Liver (tissue), 9 donors: ENCODE measurements around the gene GPATCH2L. TPM values are rescaled to one million over a fixed set of nuclear protein-coding genes. Genes with fewer than 3 reads are reported as not detected.

Source experiments
- DNase-seq: peaks from one replicate; pipeline ENCODE4 v3.0.0-alpha.2; 2017; ENCODE audit warnings: low spot score
- H3K27ac ChIP-seq, 2 donors: one replicate each; pipeline ENCODE4 v1.7.0; 2013; ENCODE audit warnings: inconsistent platforms in 2 of 2, low read length in 2 of 2, control low read depth in 1 of 2, low read depth in 1 of 2, mild to moderate bottlenecking in 1 of 2
- H3K27me3 ChIP-seq, 4 donors: one replicate each; pipeline versions ENCODE4 v1.6.1 to v1.7.0; 2013; ENCODE audit warnings: low read length in 3 of 4, inconsistent platforms in 1 of 4, mild to moderate bottlenecking in 1 of 4, moderate library complexity in 1 of 4; ENCODE audit not compliant: control insufficient read depth in 4 of 4, insufficient read depth in 4 of 4
- H3K36me3 ChIP-seq, 4 donors: one replicate each; pipeline versions ENCODE4 v1.6.1 to v1.7.0; 2013; ENCODE audit warnings: low read length in 3 of 4, mild to moderate bottlenecking in 3 of 4, low read depth in 1 of 4, moderate library complexity in 1 of 4; ENCODE audit not compliant: control insufficient read depth in 4 of 4, insufficient read depth in 3 of 4
- H3K4me1 ChIP-seq, 4 donors: one replicate each; pipeline versions ENCODE4 v1.6.1 to v1.7.0; 2013; ENCODE audit warnings: low read length in 3 of 4, mild to moderate bottlenecking in 3 of 4, moderate library complexity in 1 of 4; ENCODE audit not compliant: control insufficient read depth in 4 of 4, insufficient read depth in 4 of 4
- H3K4me3 ChIP-seq, 3 donors: one replicate each; pipeline versions ENCODE4 v1.6.1 to v1.7.0; 2013; ENCODE audit warnings: low read length in 3 of 3, control low read depth in 1 of 3, low read depth in 1 of 3, mild to moderate bottlenecking in 1 of 3
- H3K9ac ChIP-seq, 2 donors: one replicate each; pipeline ENCODE4 v1.7.0; 2013; ENCODE audit warnings: low read length in 2 of 2, mild to moderate bottlenecking in 2 of 2, moderate library complexity in 2 of 2, control low read depth in 1 of 2, low read depth in 1 of 2
- H3K9me3 ChIP-seq, 4 donors: one replicate each; pipeline versions ENCODE4 v1.6.1 to v1.7.0; 2013; ENCODE audit warnings: low read length in 3 of 4; ENCODE audit not compliant: control insufficient read depth in 4 of 4
- EGR1 ChIP-seq, 2 donors: IDR thresholded peaks; 2 replicates each; pipeline ENCODE4 v1.6.1; 2016 to 2018; ENCODE audit warnings: antibody characterized with exemption in 2 of 2, low read depth in 2 of 2
- FOXA1 ChIP-seq: IDR thresholded peaks from 2 replicates; pipeline ENCODE4 v1.6.1; 2016; ENCODE audit warnings: antibody characterized with exemption
- FOXA2 ChIP-seq: IDR thresholded peaks from 2 replicates; pipeline ENCODE4 v1.6.1; 2016; ENCODE audit warnings: antibody characterized with exemption
- GABPA ChIP-seq, 2 donors: IDR thresholded peaks in 1 of 2; conservative IDR thresholded peaks in 1 of 2; 2 replicates each; pipeline ENCODE4 v1.6.1; 2016; ENCODE audit warnings: antibody characterized with exemption in 2 of 2, mild to moderate bottlenecking in 1 of 2, moderate library complexity in 1 of 2
- HNF4A ChIP-seq, 2 donors: conservative IDR thresholded peaks; 2 replicates each; pipeline ENCODE4 v1.6.1; 2016; ENCODE audit warnings: antibody characterized with exemption in 2 of 2, mild to moderate bottlenecking in 2 of 2
- HNF4G ChIP-seq: IDR thresholded peaks from 2 replicates; pipeline ENCODE4 v1.6.1; 2016; ENCODE audit warnings: antibody characterized with exemption
- JUND ChIP-seq, 2 donors: IDR thresholded peaks; 2 replicates each; pipeline ENCODE4 v1.6.1; 2016; ENCODE audit warnings: antibody characterized with exemption in 2 of 2
- NR2F2 ChIP-seq: IDR thresholded peaks from 2 replicates; pipeline ENCODE4 v1.6.1; 2016; ENCODE audit warnings: antibody characterized with exemption
- RAD21 ChIP-seq, 2 donors: IDR thresholded peaks; 2 replicates each; pipeline ENCODE4 v1.6.1; 2016; ENCODE audit warnings: antibody characterized with exemption in 2 of 2, mild to moderate bottlenecking in 2 of 2
- RXRA ChIP-seq, 2 donors: IDR thresholded peaks; 2 replicates each; pipeline ENCODE4 v1.6.1; 2017 to 2018; ENCODE audit warnings: antibody characterized with exemption in 2 of 2, mild to moderate bottlenecking in 1 of 2
- SP1 ChIP-seq: IDR thresholded peaks from 2 replicates; pipeline ENCODE4 v1.6.1; 2018; ENCODE audit warnings: antibody characterized with exemption, mild to moderate bottlenecking
- TAF1 ChIP-seq: conservative IDR thresholded peaks from 2 replicates; pipeline ENCODE4 v1.6.1; 2016; ENCODE audit warnings: antibody characterized with exemption, mild to moderate bottlenecking
- YY1 ChIP-seq: IDR thresholded peaks from 2 replicates; pipeline ENCODE4 v1.6.1; 2016; ENCODE audit warnings: antibody characterized with exemption, mild to moderate bottlenecking
- ZBTB33 ChIP-seq: IDR thresholded peaks from 2 replicates; pipeline ENCODE4 v1.6.1; 2016; ENCODE audit warnings: antibody characterized with exemption
- WGBS: extraction: QIAGEN DNeasy Blood & Tissue Kit; methylation state at CpG from one replicate; pipeline ENCODE4 v1.1.7; 2013; 5-methylcytosine and 5-hydroxymethylcytosine counted together
- polyA plus RNA-seq, 2 donors: library from polyadenylated mRNA; stranded (reverse) in 1 of 2; unstranded in 1 of 2; fragments of 200-250 nt in 1 of 2; fragments of >200 nt in 1 of 2; fragmentation: Nextera tagmentation in 1 of 2; extraction: Ambion mirVana in 1 of 2; gene quantifications; one replicate each; pipeline versions ENCODE4 v1.2.1 to v1.2.3, GENCODE V29; 2013 to 2015
- total RNA-seq, 2 donors: library from RNA; depleted of rRNA; stranded (reverse); fragments of >200 nt; gene quantifications; one replicate each; pipeline ENCODE4 v1.2.3, GENCODE V29; 2014
- TF ChIP-seq, protein P1 (sequence below): IDR thresholded peaks from 2 replicates; pipeline ENCODE4 v1.6.1; 2016; ENCODE audit warnings: antibody characterized with exemption, mild to moderate bottlenecking
- TF ChIP-seq, protein P2 (sequence below): IDR thresholded peaks from 2 replicates; pipeline ENCODE4 v1.6.1; 2016; ENCODE audit warnings: antibody characterized with exemption
- TF ChIP-seq, protein P3 (sequence below): fragments of 150-350 bp; IDR thresholded peaks from 2 replicates; pipeline ENCODE4 v1.5.1; 2017; ENCODE audit warnings: improper control_type of control experiment, low read depth, low read length; ENCODE audit not compliant: missing input control
- TF ChIP-seq, protein P4 (sequence below): IDR thresholded peaks from 2 replicates; pipeline ENCODE4 v1.6.1; 2016; ENCODE audit warnings: antibody characterized with exemption
- donor health status: healthy.
- donor health status: healthy.
- donor health status: healthy.
- donor health status: healthy.
- donor health status: healthy.

The GPATCH2L gene
- total and polyA plus RNA-seq, 4 donors = 4.5 to 39.5 (median 15.8) TPM

DNA sequence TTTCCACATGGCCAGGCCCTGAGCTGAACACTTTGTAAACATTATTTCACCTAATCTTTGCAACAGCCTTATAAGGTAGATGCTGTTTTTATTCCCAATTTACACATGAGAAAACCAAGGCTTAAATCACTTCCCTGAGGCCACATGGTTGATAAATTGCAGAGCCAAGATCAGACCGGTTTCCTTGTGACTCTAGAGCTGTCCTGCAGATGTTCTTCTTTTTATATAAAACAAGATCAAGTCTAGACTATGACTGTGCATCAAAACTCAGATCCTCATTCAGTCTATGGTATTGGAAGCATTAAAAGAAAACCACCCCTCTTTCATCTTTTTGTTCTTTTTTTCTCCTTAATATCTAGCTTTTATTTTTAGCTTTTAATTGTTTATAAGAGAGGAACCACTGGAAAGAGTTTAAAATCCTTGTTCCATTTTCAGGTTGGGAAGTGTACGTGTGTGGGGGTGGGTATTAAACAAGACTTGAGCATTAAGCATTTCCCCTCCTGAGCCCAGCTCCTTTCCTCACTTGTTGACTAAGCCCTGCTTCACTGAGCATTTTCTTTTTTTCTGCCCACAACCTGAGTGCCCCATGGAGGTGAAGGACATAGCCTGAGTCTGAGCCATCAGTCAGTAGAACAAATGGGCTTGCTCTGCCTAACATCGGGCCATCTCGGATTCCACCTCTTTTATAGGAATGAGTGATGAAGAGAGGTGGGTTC is 45.4 kb downstream of the GPATCH2L start (continued):
- TF ChIP-seq, protein P1, sequence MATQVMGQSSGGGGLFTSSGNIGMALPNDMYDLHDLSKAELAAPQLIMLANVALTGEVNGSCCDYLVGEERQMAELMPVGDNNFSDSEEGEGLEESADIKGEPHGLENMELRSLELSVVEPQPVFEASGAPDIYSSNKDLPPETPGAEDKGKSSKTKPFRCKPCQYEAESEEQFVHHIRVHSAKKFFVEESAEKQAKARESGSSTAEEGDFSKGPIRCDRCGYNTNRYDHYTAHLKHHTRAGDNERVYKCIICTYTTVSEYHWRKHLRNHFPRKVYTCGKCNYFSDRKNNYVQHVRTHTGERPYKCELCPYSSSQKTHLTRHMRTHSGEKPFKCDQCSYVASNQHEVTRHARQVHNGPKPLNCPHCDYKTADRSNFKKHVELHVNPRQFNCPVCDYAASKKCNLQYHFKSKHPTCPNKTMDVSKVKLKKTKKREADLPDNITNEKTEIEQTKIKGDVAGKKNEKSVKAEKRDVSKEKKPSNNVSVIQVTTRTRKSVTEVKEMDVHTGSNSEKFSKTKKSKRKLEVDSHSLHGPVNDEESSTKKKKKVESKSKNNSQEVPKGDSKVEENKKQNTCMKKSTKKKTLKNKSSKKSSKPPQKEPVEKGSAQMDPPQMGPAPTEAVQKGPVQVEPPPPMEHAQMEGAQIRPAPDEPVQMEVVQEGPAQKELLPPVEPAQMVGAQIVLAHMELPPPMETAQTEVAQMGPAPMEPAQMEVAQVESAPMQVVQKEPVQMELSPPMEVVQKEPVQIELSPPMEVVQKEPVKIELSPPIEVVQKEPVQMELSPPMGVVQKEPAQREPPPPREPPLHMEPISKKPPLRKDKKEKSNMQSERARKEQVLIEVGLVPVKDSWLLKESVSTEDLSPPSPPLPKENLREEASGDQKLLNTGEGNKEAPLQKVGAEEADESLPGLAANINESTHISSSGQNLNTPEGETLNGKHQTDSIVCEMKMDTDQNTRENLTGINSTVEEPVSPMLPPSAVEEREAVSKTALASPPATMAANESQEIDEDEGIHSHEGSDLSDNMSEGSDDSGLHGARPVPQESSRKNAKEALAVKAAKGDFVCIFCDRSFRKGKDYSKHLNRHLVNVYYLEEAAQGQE = no peak
- TF ChIP-seq EGR1 (IDR thresholded peaks at IDR 0.05; ENCODE audit: low read depth in 2 of 2) = no peak
- TF ChIP-seq YY1 = no peak
- TF ChIP-seq HNF4A (conservative IDR thresholded peaks at IDR 0.05) = no peak
- TF ChIP-seq, protein P2, sequence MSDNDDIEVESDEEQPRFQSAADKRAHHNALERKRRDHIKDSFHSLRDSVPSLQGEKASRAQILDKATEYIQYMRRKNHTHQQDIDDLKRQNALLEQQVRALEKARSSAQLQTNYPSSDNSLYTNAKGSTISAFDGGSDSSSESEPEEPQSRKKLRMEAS = no peak

- Histone ChIP-seq H3K36me3 (peaks cover 3 to 33% (median 21%) of the 10 kb centered on the region in 4 donors), H3K27me3 (no peaks in the 10 kb centered on the region), H3K9me3 (no peaks in the 10 kb centered on the region), H3K4me3 (no peak overlapping the region), H3K4me1 (no peaks in the 10 kb centered on the region), H3K27ac (no peak overlapping the region), H3K9ac (no peak overlapping the region)
- 97% methylated on average over 5 of the region's 5 CpGs for WGBS
- TF ChIP-seq, protein P3, sequence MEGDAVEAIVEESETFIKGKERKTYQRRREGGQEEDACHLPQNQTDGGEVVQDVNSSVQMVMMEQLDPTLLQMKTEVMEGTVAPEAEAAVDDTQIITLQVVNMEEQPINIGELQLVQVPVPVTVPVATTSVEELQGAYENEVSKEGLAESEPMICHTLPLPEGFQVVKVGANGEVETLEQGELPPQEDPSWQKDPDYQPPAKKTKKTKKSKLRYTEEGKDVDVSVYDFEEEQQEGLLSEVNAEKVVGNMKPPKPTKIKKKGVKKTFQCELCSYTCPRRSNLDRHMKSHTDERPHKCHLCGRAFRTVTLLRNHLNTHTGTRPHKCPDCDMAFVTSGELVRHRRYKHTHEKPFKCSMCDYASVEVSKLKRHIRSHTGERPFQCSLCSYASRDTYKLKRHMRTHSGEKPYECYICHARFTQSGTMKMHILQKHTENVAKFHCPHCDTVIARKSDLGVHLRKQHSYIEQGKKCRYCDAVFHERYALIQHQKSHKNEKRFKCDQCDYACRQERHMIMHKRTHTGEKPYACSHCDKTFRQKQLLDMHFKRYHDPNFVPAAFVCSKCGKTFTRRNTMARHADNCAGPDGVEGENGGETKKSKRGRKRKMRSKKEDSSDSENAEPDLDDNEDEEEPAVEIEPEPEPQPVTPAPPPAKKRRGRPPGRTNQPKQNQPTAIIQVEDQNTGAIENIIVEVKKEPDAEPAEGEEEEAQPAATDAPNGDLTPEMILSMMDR = no peak
- TF ChIP-seq RAD21 (IDR thresholded peaks at IDR 0.05) = no peak
- TF ChIP-seq ZBTB33 = no peak
- TF ChIP-seq YY1 = no peak
- no peak for TF ChIP-seq GABPA (IDR thresholded peaks at IDR 0.05 in 1 of 2, conservative IDR thresholded peaks at IDR 0.05 in 1 of 2)
- no peak for TF ChIP-seq TAF1
- TF ChIP-seq RXRA (IDR thresholded peaks at IDR 0.05) = no peak
- TF ChIP-seq NR2F2 = no peak
- TF ChIP-seq, protein P4, sequence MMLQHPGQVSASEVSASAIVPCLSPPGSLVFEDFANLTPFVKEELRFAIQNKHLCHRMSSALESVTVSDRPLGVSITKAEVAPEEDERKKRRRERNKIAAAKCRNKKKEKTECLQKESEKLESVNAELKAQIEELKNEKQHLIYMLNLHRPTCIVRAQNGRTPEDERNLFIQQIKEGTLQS = no peak
- TF ChIP-seq, protein P1 = no peak
- TF ChIP-seq HNF4A (conservative IDR thresholded peaks at IDR 0.05) = no peak
- no peak for TF ChIP-seq EGR1 (IDR thresholded peaks at IDR 0.05; ENCODE audit: low read depth in 2 of 2)
- TF ChIP-seq SP1 = no peak
- TF ChIP-seq FOXA2 = no peak
- no peak for TF ChIP-seq JUND (IDR thresholded peaks at IDR 0.05)
- no peak for TF ChIP-seq FOXA1
- TF ChIP-seq HNF4G = no peak
- no peak for DNase-seq
Observed at GRCh38 chr14:76201162-76201561, 49.4 kb downstream of the GPATCH2L start.
